HG02973 (cell line): ENCODE data around the gene SLC16A1.
"Not testable (repeated sequence)": the region's sequence is repeated elsewhere in the genome, so short reads cannot be mapped to it uniquely, and the experiment has no call there.

ENCODE experiments used
- ATAC-seq: cut with Tn5 transposase; IDR thresholded peaks from one replicate; pipeline ENCODE4 v1.9.1; 2021; ENCODE audit warnings: moderate library complexity; ENCODE audit not compliant: unreplicated experiment

The SLC16A1 gene

DNA sequence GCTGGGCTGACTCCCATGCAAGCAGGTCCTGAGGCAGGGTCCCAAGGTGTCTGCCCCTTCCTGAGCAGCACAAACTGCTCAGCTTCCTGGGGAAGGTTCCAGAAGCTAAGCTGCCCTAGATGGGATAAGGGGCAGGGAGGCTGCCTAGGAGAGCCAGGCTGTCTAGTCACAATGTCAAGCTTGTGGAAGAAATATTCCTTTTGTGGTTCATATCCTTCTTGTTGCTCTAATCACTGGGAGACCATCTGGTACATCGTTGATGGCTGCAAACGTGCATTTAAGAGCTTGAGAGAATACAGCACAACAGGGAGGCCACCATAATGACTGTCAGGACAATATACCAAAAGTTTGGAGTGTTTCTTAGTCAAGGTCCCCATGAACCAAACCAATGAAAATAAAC is 67.4 kb downstream of the SLC16A1 start:
- no peak for ATAC-seq

DNA sequence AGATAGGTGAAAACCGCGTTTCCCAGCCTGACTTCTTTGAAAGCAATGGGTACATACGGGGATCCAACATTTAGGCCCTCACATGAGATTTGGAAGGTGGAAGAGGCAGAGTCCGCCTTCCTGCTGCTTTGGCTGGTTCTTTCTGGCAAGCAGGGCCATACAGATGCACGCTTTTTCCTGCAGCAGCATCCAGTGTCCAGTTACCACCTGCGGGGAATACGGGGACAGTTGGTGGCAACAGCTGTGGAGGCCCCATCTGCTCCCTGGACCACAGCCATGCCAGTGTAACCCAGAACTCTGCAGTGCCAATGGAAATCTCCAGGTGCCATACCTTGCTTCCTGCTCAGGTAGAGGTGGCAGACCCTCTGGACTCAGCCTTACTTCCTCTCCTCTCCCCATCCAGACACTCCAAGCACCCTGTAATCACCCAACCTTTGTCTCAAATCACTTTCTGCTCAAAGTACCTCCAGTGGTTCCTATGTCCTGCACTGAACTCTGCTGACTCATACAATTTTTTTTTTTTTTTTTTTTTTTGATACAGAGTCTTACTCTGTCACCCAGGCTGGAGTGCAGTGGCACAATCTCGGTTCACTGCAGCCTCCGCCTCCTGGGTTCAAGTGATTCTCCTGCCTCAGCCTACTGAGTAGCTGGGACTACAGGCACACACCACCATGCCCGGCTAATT is 68.3 kb downstream of the SLC16A1 start:
- no peak for ATAC-seq

GRCh38 chr1:112884996-112885395 is 71.0 kb downstream of the SLC16A1 start:
- ATAC-seq = not testable (repeated sequence)

GRCh38 chr1:112882271-112882744 is 73.7 kb downstream of the SLC16A1 start:
- no peak for ATAC-seq

DNA sequence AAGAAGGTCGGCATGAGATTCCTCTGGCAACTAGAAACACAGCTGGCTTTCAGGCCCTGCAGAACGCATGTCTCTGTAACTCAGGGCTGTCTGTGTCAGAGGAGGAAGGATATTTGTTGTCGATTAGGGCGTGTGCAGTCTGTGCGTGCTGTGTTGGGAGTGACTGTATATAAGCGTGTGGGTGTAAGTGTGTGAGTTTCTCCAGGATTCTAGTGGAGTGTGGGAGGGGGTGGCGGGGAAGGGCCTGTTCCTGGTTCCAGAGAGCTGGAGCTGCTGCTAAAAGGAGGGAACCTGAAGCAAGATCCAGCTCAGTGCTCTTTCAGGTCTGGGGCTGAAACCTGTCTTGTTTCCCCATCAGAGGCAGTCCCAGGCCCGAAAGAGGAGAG is 74.3 kb downstream of the SLC16A1 start:
- ATAC-seq = no peak

DNA sequence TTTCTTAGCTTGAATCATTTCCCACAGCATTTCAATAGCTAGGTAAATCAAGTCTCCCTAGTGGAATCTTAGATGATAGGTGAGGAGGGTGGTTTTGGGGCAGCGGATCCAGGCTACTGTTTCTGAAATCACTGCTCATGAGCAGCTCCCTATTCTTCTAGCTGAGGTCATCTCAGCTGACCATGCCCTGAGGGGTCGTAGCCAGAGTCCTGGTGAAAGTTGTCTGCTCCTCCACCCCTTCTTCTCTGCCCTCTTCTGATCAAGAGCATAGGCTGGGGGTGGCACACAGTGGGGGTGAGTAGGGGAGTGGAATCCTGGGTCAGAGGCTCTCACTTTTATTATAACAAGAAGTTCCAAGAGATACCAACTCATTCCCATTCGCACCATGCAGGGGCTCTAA is 76.2 kb downstream of the SLC16A1 start:
- ATAC-seq = no peak

DNA sequence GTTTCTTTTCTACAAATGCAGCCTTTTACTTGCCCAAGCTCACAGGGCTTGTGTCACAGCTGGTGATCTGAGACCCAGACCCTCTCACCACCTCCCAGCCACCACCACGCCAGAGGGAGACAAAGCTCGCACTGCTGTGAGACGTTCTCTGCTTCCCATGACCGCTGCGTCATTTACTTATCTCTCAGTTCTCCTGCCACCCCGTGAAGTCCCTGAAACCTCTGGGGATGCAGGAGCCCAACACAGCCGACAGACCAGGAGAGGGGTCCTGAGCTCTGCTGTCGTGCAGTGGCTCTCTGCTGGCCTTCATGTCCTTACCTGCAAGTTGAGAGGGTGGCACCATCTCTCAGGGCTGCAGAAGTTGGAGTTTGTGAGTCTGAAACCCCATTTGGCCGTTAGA is 77.7 kb downstream of the SLC16A1 start:
- no peak for ATAC-seq

- ATAC-seq = no peak
These were observed 78.2 kb downstream of the SLC16A1 start for GRCh38 chr1:112877750-112878149.

DNA sequence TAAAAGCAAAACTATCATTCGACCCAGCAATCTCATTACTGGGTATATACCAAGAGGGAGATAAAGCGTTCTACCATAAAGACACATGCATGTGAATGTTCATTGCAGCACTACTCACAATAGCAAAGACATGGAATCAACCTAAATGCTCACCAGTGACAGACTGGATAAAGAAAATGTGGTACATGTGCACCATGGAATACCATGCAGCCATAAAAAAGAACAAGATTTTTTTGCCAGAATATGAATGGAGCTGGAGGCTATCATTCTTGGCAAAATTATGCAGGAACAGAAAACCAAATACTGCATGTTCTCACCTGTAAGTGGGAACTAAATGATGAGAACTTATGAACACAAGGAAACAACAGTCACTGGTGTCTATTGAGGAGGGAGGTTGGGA is 79.7 kb downstream of the SLC16A1 start:
- ATAC-seq = no peak

DNA sequence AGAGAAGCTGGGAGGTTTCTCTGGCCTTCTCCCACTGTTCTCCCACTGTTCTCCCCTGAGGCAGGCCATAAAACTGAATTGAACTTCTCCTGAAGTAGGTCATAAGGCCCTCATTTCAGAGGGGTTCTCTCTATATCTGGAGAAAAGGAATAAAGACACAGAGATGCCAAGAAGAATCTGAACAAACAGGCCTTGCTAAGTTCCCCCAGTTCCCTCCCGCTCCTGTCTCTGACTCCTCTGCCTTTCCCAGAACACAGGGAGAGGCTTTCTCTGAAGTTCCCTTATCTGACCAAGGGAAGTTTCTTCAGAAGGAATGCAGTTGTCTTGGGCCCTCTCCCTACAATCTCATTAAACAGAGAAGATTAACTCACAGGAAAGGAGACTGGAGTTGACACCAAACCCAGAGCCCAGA is 83.4 kb downstream of the SLC16A1 start:
- ATAC-seq = no peak

DNA sequence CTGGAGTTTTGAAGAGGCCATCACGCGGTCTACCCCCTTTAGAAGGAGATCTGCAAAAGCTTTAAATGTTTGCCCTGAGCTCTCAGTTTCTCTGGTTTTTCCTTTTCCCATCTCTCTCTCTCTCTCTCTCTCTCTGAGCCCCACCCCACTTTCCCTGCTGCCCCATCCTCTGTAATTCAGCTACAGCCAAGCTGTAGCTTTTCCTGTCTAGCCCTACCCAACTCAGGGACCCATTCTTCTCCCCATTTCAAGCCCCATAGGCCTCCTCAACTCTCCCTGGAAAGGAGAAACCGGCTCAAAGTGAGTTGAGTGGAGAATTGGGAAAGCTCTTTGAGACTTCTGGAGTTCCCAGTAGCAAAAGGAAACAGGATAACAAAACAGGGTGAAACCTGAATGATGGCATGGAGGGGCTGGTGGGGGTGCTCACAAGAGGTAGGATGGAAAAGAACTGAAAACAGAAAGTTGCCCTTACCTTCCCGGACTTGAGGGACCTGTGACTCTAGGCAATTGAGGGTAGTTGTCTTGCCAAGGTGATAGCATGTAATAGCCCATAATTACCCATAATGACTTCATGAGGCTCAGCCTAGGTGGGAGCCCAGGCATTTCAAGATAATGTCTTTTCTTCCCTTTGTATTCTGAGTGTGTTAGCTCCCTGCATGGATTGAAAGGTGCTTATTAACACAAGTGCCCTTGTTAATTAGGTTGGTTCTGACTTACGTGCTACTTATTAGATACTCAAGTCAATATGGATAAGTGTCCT is 84.9 kb downstream of the SLC16A1 start:
- ATAC-seq = no peak

- no peak for ATAC-seq
These were observed 86.1 kb downstream of the SLC16A1 start for GRCh38 chr1:112869895-112870294.

GRCh38 chr1:112868191-112868590 is 87.8 kb downstream of the SLC16A1 start:
- no peak for ATAC-seq

GRCh38 chr1:112866981-112867380 is 89.0 kb downstream of the SLC16A1 start:
- ATAC-seq = no peak

DNA sequence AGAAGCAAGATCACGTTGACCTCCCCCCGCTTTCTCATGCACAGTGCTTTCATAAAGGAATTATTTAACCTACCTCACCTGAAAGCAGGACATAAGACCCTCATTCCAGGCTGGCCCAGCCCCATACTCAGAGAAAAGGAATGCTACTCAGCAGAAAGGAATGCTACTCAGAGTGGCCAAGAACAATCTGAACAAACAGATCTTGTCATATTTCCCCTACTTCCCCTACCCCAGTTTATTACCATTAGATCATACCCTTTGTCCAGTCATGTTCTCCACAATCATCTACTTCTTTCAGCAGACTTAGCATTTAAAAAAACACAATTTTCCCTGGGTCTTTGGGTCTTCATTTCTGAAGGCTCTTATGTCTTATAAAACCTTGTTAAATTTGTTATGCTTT is 89.8 kb downstream of the SLC16A1 start:
- no peak for ATAC-seq

- no peak for ATAC-seq
These were observed 93.1 kb downstream of the SLC16A1 start for GRCh38 chr1:112862753-112863426.
